ENCODE results near the gene HSPB6.

DNA sequence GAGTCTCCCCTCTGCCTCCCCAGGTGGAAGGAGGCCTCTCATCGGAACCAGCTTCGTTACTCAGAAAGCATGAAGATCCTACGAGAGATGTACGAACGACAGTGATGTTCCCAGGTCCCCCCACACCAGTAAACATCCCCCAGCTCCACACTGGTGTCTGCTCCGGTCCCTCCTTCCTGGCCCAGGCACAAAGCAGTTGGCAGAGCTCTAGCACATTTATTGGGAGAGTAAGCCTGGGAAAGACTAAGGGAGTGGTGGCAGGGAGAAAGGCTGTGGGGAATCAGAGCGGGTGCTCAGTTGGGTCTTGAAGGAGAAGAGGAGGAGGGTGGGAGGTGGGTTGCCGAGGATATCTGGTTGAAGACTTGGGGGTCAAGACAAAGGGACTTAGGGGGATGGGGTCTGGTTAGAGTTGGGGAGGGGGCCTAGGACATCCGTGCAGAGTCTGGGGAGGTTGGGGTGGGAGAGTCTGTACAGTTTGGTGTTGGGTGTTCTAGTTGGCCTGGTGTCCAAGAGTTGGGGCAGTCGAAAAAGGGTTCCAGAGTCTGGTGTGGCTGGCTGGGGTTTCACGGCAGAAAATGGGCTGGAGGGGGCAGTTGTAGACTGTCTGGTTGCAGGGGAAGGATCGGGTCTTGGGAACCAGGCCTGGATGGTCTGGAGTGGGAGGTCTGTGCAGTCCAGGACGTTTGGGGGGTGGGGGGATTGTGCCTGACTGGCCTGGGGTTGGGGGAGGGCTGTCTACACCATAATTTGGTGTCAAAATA is 2.3 kb downstream of the HSPB6 start:
- TF ChIP-seq EZH2phosphoT487 (IDR thresholded peaks at IDR 0.05; ENCODE audit: insufficient read depth, low read depth) (no peak), EZH2 (IDR thresholded peaks at IDR 0.05; ENCODE audit: insufficient read depth, poor library complexity, severe bottlenecking) (no peak)

Data from GM23248 (cell line).